ENCODE data around the gene SUCLG2.
A peak's percentile ranks its signal among the peaks of the same experiment; 100 is the strongest.

SUCLG2 gene

DNA sequence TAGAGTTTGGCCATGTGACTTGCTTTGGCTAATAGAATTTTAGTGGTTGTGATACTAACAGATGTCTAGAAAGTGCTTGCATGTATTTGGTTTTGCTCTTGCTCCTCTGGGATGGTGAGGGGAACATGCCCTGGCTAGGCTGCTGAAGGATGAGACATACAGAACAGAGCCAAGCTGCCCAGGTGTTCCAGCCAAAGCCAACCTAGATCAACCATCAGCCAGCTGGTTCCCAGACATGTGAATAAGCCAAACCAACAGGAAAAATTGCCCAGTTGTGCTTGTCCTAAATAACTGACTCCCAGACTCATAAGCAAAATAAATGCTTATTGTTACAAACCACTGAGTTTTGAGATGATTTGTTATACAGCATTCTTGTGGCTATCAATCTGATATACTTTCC is 292.6 kb downstream of the SUCLG2 start:
- no peak for ATAC-seq
- TF ChIP-seq PPARA (CRISPR knock-in tag; IDR thresholded peaks at IDR 0.05; ENCODE audit: borderline replicate concordance), result no peak
- no peak for TF ChIP-seq TCF4 (CRISPR knock-in tag; IDR thresholded peaks at IDR 0.05; ENCODE audit: borderline replicate concordance)
- TF ChIP-seq CSDC2 (CRISPR knock-in tag; IDR thresholded peaks at IDR 0.05), result no peak
- no peak for TF ChIP-seq ZC3H10 (CRISPR knock-in tag; IDR thresholded peaks at IDR 0.05)
- TF ChIP-seq ZNF565 (CRISPR knock-in tag; conservative IDR thresholded peaks at IDR 0.05; ENCODE audit: low read depth), result no peak
- no peak for TF ChIP-seq ZNF8 (CRISPR knock-in tag; IDR thresholded peaks at IDR 0.05)
- TF ChIP-seq ZNF70 (CRISPR knock-in tag; IDR thresholded peaks at IDR 0.05), result no peak
- TF ChIP-seq, protein P1, sequence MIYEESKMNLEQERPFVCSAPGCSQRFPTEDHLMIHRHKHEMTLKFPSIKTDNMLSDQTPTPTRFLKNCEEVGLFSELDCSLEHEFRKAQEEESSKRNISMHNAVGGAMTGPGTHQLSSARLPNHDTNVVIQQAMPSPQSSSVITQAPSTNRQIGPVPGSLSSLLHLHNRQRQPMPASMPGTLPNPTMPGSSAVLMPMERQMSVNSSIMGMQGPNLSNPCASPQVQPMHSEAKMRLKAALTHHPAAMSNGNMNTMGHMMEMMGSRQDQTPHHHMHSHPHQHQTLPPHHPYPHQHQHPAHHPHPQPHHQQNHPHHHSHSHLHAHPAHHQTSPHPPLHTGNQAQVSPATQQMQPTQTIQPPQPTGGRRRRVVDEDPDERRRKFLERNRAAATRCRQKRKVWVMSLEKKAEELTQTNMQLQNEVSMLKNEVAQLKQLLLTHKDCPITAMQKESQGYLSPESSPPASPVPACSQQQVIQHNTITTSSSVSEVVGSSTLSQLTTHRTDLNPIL (CRISPR knock-in tag; IDR thresholded peaks at IDR 0.05; ENCODE audit: low read depth), result no peak

- TF ChIP-seq ZNF8 (CRISPR knock-in tag; IDR thresholded peaks at IDR 0.05) (no peak), ESRRG (CRISPR knock-in tag; IDR thresholded peaks at IDR 0.05) (no peak), POU6F1 (CRISPR knock-in tag; IDR thresholded peaks at IDR 0.05; ENCODE audit: borderline replicate concordance, low read depth) (no peak), BACH2 (CRISPR knock-in tag; IDR thresholded peaks at IDR 0.05; ENCODE audit: borderline replicate concordance) (no peak), SNAI2 (CRISPR knock-in tag; IDR thresholded peaks at IDR 0.05) (no peak), ZNF565 (CRISPR knock-in tag; conservative IDR thresholded peaks at IDR 0.05; ENCODE audit: low read depth) (no peak), ISL1 (CRISPR knock-in tag; IDR thresholded peaks at IDR 0.05) (no peak), PPARA (CRISPR knock-in tag; IDR thresholded peaks at IDR 0.05; ENCODE audit: borderline replicate concordance) (no peak), ZFP3 (CRISPR knock-in tag; IDR thresholded peaks at IDR 0.05) (no peak), ZFP30 (CRISPR knock-in tag; IDR thresholded peaks at IDR 0.05) (no peak), PATZ1 (CRISPR knock-in tag; IDR thresholded peaks at IDR 0.05; ENCODE audit: borderline replicate concordance) (no peak), OSR1 (CRISPR knock-in tag; IDR thresholded peaks at IDR 0.05) (no peak), GLIS3 (CRISPR knock-in tag; IDR thresholded peaks at IDR 0.05) (no peak), CSDC2 (CRISPR knock-in tag; IDR thresholded peaks at IDR 0.05) (no peak), RARB (CRISPR knock-in tag; IDR thresholded peaks at IDR 0.05) (no peak)
- TF ChIP-seq, protein P1 (CRISPR knock-in tag; IDR thresholded peaks at IDR 0.05; ENCODE audit: low read depth), result no peak
- TF ChIP-seq, protein P2, sequence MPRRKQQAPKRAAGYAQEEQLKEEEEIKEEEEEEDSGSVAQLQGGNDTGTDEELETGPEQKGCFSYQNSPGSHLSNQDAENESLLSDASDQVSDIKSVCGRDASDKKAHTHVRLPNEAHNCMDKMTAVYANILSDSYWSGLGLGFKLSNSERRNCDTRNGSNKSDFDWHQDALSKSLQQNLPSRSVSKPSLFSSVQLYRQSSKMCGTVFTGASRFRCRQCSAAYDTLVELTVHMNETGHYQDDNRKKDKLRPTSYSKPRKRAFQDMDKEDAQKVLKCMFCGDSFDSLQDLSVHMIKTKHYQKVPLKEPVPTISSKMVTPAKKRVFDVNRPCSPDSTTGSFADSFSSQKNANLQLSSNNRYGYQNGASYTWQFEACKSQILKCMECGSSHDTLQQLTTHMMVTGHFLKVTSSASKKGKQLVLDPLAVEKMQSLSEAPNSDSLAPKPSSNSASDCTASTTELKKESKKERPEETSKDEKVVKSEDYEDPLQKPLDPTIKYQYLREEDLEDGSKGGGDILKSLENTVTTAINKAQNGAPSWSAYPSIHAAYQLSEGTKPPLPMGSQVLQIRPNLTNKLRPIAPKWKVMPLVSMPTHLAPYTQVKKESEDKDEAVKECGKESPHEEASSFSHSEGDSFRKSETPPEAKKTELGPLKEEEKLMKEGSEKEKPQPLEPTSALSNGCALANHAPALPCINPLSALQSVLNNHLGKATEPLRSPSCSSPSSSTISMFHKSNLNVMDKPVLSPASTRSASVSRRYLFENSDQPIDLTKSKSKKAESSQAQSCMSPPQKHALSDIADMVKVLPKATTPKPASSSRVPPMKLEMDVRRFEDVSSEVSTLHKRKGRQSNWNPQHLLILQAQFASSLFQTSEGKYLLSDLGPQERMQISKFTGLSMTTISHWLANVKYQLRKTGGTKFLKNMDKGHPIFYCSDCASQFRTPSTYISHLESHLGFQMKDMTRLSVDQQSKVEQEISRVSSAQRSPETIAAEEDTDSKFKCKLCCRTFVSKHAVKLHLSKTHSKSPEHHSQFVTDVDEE (CRISPR knock-in tag; IDR thresholded peaks at IDR 0.05), result no peak
- ATAC-seq, result no peak
Observed at GRCh38 chr3:67361323-67361722, 293.1 kb downstream of the SUCLG2 start.

GRCh38 chr3:67357610-67358458 is 296.6 kb downstream of the SUCLG2 start:
- ATAC-seq, result peak; percentile 86
- TF ChIP-seq, protein P3, sequence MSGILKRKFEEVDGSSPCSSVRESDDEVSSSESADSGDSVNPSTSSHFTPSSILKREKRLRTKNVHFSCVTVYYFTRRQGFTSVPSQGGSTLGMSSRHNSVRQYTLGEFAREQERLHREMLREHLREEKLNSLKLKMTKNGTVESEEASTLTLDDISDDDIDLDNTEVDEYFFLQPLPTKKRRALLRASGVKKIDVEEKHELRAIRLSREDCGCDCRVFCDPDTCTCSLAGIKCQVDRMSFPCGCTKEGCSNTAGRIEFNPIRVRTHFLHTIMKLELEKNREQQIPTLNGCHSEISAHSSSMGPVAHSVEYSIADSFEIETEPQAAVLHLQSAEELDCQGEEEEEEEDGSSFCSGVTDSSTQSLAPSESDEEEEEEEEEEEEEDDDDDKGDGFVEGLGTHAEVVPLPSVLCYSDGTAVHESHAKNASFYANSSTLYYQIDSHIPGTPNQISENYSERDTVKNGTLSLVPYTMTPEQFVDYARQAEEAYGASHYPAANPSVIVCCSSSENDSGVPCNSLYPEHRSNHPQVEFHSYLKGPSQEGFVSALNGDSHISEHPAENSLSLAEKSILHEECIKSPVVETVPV (CRISPR knock-in tag; IDR thresholded peaks at IDR 0.05), result no peak
- TF ChIP-seq ZFP3 (CRISPR knock-in tag; IDR thresholded peaks at IDR 0.05) (no peak), TCF4 (CRISPR knock-in tag; IDR thresholded peaks at IDR 0.05; ENCODE audit: borderline replicate concordance) (no peak), ISL1 (CRISPR knock-in tag; IDR thresholded peaks at IDR 0.05) (no peak), OSR1 (CRISPR knock-in tag; IDR thresholded peaks at IDR 0.05) (no peak), PATZ1 (CRISPR knock-in tag; IDR thresholded peaks at IDR 0.05; ENCODE audit: borderline replicate concordance) (no peak), ZFP30 (CRISPR knock-in tag; IDR thresholded peaks at IDR 0.05) (no peak), POU6F1 (CRISPR knock-in tag; IDR thresholded peaks at IDR 0.05; ENCODE audit: borderline replicate concordance, low read depth) (no peak)

Data from SK-N-SH treated with all-trans-retinoic acid at 6 μM for 48 hours (cell line).